ENCODE measurements around the gene ABCC8.

Gene ABCC8

DNA sequence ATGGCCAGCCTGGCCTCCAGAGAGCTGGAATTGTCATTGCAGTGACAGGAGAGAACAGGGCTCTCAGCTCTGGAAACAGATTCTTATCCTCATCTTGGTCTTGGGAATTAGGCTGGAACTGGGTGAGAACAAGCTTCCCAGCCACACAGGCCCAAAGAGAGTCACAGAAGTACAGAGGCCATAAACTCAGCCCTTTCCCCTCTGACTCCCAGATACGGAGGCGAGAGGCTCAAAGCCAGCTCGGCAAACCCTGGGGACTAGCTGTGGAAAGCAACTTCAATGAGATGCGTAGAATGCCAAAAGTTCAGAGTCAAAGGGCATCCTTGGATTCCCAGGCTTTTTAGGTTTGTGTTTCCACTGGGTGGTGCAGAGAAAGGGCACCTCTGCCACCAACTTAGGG, 14.3 kb upstream of the ABCC8 start:
- no peak for DNase-seq
- H3K4me3 ChIP-seq (ENCODE audit: insufficient read depth, low read depth, low read length, poor library complexity, severe bottlenecking): no peak overlapping the region
- H3K27me3 ChIP-seq (replicated peaks; ENCODE audit: control insufficient read depth, insufficient read depth, low read length, poor library complexity, severe bottlenecking): no peaks in the 10 kb centered on the region
- H3K4me1 ChIP-seq (ENCODE audit: control insufficient read depth, insufficient read depth, low read length, poor library complexity, severe bottlenecking): no peaks in the 10 kb centered on the region
- H3K27ac ChIP-seq (ENCODE audit: insufficient read depth, low read length, poor library complexity, severe bottlenecking): no peak overlapping the region
- H3K36me3 ChIP-seq (ENCODE audit: control insufficient read depth, insufficient read depth, low read length): no peaks in the 10 kb centered on the region
- H3K9me3 ChIP-seq (ENCODE audit: control insufficient read depth, low read length): no peaks in the 10 kb centered on the region

DNA sequence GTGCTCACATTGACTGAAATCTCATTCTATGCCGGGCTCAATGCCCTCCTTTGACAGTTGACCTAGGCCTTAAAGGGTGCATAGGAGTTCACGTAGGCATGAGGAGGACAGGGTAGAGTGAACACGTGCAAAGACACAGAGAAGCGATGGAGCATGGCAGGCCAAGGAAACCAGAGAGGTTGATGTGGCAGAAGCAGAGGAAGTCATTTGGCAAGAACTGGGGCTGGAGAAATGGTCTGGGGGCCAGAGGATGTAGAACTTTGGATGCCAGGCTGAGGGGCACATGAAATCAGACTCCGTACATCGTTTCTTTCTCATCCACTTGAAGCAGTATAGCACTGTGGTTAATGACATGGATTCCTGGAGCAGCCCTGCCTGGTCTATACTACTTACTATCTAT, 13.6 kb upstream of the ABCC8 start:
- Histone ChIP-seq H3K36me3 (ENCODE audit: control insufficient read depth, insufficient read depth, low read length) (no peaks in the 10 kb centered on the region), H3K4me3 (ENCODE audit: insufficient read depth, low read depth, low read length, poor library complexity, severe bottlenecking) (no peak overlapping the region), H3K4me1 (ENCODE audit: control insufficient read depth, insufficient read depth, low read length, poor library complexity, severe bottlenecking) (no peaks in the 10 kb centered on the region), H3K27ac (ENCODE audit: insufficient read depth, low read length, poor library complexity, severe bottlenecking) (no peak overlapping the region), H3K27me3 (replicated peaks; ENCODE audit: control insufficient read depth, insufficient read depth, low read length, poor library complexity, severe bottlenecking) (no peaks in the 10 kb centered on the region), H3K9me3 (ENCODE audit: control insufficient read depth, low read length) (no peaks in the 10 kb centered on the region)
- no peak for DNase-seq

DNA sequence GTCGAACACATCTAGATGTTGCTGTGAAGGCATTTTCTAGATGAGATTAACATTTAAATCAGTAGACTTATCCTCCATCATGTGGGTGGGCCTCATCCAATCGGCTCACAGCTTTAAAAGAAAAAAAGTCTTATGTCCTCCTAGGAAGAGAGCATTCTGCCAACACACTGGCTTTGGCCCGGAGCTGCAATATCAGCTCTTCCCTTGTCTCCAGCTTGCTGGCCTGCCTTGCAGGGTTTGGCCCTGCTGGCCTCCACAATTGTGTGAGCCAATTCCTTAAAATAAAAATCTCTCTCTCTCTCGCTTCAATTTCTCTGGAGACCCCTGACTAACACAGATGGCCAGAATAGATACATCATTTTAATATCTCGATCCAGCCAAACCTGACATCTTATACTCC, 13.1 kb upstream of the ABCC8 start:
- no peak overlapping the region for H3K27ac ChIP-seq (ENCODE audit: insufficient read depth, low read length, poor library complexity, severe bottlenecking)
- no peaks in the 10 kb centered on the region for H3K36me3 ChIP-seq (ENCODE audit: control insufficient read depth, insufficient read depth, low read length)
- H3K9me3 ChIP-seq (ENCODE audit: control insufficient read depth, low read length): no peaks in the 10 kb centered on the region
- no peaks in the 10 kb centered on the region for H3K4me1 ChIP-seq (ENCODE audit: control insufficient read depth, insufficient read depth, low read length, poor library complexity, severe bottlenecking)
- H3K4me3 ChIP-seq (ENCODE audit: insufficient read depth, low read depth, low read length, poor library complexity, severe bottlenecking): no peak overlapping the region
- no peaks in the 10 kb centered on the region for H3K27me3 ChIP-seq (replicated peaks; ENCODE audit: control insufficient read depth, insufficient read depth, low read length, poor library complexity, severe bottlenecking)
- no peak for DNase-seq

DNA sequence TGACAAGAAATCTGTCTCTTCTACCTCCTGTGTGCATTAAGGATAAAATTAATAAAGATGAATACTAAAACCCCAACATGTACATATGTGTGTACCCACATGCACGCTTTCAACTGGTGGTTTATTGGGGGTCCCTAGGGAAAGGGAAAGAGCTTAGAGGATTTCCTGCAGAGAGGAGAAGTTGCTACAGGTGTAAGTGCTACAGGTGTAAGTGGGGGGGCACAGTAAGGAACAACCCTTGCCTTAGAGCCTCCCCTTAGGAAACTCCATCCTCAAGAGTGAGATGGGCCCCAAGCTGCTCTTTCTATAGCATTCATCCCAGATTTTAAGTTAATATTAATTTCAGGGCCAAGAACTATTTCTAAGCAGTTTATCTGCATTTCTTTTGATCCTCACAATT, 11.9 kb upstream of the ABCC8 start:
- Histone ChIP-seq H3K4me3 (ENCODE audit: insufficient read depth, low read depth, low read length, poor library complexity, severe bottlenecking) (no peak overlapping the region), H3K27me3 (replicated peaks; ENCODE audit: control insufficient read depth, insufficient read depth, low read length, poor library complexity, severe bottlenecking) (no peaks in the 10 kb centered on the region), H3K9me3 (ENCODE audit: control insufficient read depth, low read length) (no peaks in the 10 kb centered on the region), H3K27ac (ENCODE audit: insufficient read depth, low read length, poor library complexity, severe bottlenecking) (no peak overlapping the region), H3K4me1 (ENCODE audit: control insufficient read depth, insufficient read depth, low read length, poor library complexity, severe bottlenecking) (no peaks in the 10 kb centered on the region), H3K36me3 (ENCODE audit: control insufficient read depth, insufficient read depth, low read length) (no peaks in the 10 kb centered on the region)
- DNase-seq: no peak

DNA sequence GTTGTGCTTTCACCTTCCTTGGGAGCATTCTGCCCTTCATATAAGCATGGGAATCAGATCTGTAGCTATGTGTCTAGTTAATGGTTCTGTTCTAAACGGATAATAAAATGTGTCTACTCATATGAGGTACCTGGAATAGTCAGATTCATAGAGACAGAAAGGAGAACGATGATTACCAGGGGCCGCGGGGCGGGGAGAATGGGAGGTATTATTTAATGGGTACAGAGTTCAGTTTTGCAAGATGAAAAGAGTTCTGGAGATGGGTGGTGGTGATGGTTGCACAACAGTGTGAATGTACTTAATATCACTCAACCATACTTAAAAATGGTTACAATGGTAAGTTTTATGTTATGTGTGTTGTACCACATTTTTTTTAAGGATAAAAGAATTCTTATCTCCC, 10.0 kb upstream of the ABCC8 start:
- Histone ChIP-seq H3K4me1 (ENCODE audit: control insufficient read depth, insufficient read depth, low read length, poor library complexity, severe bottlenecking) (no peaks in the 10 kb centered on the region), H3K27me3 (replicated peaks; ENCODE audit: control insufficient read depth, insufficient read depth, low read length, poor library complexity, severe bottlenecking) (no peaks in the 10 kb centered on the region), H3K27ac (ENCODE audit: insufficient read depth, low read length, poor library complexity, severe bottlenecking) (no peak overlapping the region), H3K9me3 (ENCODE audit: control insufficient read depth, low read length) (no peaks in the 10 kb centered on the region), H3K4me3 (ENCODE audit: insufficient read depth, low read depth, low read length, poor library complexity, severe bottlenecking) (no peak overlapping the region), H3K36me3 (ENCODE audit: control insufficient read depth, insufficient read depth, low read length) (no peaks in the 10 kb centered on the region)
- DNase-seq: no peak

DNA sequence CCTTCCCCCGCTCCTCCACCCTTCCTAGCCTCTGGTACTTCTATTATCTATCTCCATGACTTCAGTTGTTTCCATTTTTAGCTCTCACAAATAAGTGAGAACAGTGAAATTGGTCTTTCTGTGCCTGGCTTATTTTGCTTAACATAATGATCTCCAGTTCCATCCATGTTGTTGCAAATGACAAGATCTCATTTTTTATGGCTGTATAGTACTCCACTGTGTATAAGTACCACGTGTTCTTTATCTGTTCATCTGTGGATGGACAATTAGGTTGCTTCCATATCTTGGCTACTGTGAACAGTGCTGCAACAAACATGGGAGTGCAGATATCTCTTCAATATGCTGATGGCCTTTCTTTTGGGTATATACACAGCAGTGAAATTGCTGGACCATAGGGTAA, 6.9 kb upstream of the ABCC8 start:
- Histone ChIP-seq H3K27ac (ENCODE audit: insufficient read depth, low read length, poor library complexity, severe bottlenecking) (no peak overlapping the region), H3K4me3 (ENCODE audit: insufficient read depth, low read depth, low read length, poor library complexity, severe bottlenecking) (no peak overlapping the region), H3K4me1 (ENCODE audit: control insufficient read depth, insufficient read depth, low read length, poor library complexity, severe bottlenecking) (no peaks in the 10 kb centered on the region), H3K9me3 (ENCODE audit: control insufficient read depth, low read length) (no peaks in the 10 kb centered on the region), H3K27me3 (replicated peaks; ENCODE audit: control insufficient read depth, insufficient read depth, low read length, poor library complexity, severe bottlenecking) (no peaks in the 10 kb centered on the region), H3K36me3 (ENCODE audit: control insufficient read depth, insufficient read depth, low read length) (no peaks in the 10 kb centered on the region)
- no peak for DNase-seq

DNA sequence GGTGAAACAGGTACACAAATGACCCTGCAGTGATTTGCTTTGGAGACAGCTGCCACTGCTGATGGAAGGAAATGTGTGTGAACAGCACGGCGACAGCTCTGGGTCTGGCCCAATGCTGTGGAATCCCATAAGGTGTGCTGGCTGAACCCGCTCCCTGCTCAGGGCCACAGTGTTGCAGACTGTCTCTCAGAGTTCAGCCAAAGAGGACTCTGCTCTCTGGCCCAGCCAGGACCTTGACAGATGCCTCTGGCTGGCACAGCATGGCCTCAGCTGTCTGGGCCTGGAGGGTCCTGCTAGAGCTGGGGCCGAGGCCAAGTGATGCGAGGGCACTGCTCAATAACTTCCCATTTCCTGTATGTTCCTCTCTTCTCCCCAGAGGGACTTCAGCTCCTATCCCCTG, 5.3 kb upstream of the ABCC8 start:
- no peaks in the 10 kb centered on the region for H3K27me3 ChIP-seq (replicated peaks; ENCODE audit: control insufficient read depth, insufficient read depth, low read length, poor library complexity, severe bottlenecking)
- no peaks in the 10 kb centered on the region for H3K4me1 ChIP-seq (ENCODE audit: control insufficient read depth, insufficient read depth, low read length, poor library complexity, severe bottlenecking)
- H3K36me3 ChIP-seq (ENCODE audit: control insufficient read depth, insufficient read depth, low read length): no peaks in the 10 kb centered on the region
- no peak overlapping the region for H3K27ac ChIP-seq (ENCODE audit: insufficient read depth, low read length, poor library complexity, severe bottlenecking)
- no peaks in the 10 kb centered on the region for H3K9me3 ChIP-seq (ENCODE audit: control insufficient read depth, low read length)
- no peak overlapping the region for H3K4me3 ChIP-seq (ENCODE audit: insufficient read depth, low read depth, low read length, poor library complexity, severe bottlenecking)
- no peak for DNase-seq

DNA sequence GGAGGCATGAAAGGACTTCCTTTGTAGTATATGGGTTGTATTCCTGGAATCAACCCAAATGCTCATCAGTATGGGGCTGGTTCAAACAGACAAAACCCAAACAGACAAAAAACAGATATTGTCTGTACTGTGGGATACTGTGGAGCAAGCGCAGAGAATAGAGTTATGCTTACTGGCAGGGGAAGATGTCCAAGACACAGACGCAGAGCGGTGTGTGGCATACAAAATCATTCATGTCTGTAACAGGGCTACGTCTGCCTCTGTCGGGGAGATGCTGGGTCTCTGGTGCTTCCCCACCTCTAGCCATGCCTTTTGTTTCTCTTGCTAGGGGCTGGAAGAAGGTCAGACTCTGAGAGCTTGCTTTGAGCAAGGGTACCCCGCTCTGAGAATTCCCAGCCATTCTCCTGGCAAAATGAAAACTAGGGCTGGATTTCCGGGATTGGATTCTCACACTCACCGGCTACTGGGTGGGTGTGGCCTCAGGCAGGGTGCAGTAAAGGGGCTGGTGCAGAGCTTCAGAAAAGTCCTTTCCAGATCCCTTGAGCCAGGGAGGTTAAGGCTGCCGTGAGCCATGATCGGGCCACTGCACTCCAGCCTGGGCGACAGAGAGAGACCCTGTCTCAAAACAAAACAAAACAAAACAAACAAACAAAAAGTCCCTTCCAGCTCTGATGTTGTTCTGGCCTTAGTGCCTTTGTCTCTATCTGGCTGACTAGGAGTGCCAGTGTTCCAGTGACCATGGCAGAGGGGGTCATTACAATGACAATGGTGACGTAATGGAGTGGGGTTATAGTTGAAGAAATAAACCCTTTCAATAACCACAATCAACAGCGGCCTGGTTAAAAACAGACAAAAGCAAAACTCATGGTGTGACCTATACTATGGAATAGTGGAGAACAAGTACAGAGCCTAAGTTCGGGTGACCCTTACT, 2.9 kb upstream of the ABCC8 start:
- Histone ChIP-seq H3K27me3 (replicated peaks; ENCODE audit: control insufficient read depth, insufficient read depth, low read length, poor library complexity, severe bottlenecking) (no peaks in the 10 kb centered on the region), H3K27ac (ENCODE audit: insufficient read depth, low read length, poor library complexity, severe bottlenecking) (no peak overlapping the region), H3K9me3 (ENCODE audit: control insufficient read depth, low read length) (no peaks in the 10 kb centered on the region), H3K4me1 (ENCODE audit: control insufficient read depth, insufficient read depth, low read length, poor library complexity, severe bottlenecking) (no peaks in the 10 kb centered on the region), H3K4me3 (ENCODE audit: insufficient read depth, low read depth, low read length, poor library complexity, severe bottlenecking) (no peak overlapping the region), H3K36me3 (ENCODE audit: control insufficient read depth, insufficient read depth, low read length) (no peaks in the 10 kb centered on the region)
- DNase-seq: no peak

DNA sequence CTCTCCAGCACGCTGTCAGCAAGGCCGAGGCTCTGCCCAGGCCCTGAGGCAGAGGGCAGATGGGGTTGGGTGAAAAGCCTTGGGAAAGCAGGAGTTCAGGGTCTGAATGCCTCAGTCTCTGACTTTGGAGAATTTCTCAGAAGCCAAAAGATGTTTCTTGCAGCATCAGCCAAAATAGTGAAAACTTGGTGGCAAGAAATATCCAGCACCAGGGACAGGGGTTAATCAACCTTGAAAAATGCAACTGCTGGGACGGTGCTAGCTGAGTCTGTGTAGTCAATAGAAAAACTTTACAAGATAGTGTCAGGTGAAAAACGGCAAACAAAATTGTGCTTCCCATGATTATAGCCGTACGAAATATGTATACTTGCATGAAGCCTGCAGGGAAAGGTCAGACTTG, 1.4 kb upstream of the ABCC8 start:
- Histone ChIP-seq H3K27me3 (replicated peaks; ENCODE audit: control insufficient read depth, insufficient read depth, low read length, poor library complexity, severe bottlenecking) (no peaks in the 10 kb centered on the region), H3K9me3 (ENCODE audit: control insufficient read depth, low read length) (no peaks in the 10 kb centered on the region), H3K4me1 (ENCODE audit: control insufficient read depth, insufficient read depth, low read length, poor library complexity, severe bottlenecking) (no peaks in the 10 kb centered on the region), H3K4me3 (ENCODE audit: insufficient read depth, low read depth, low read length, poor library complexity, severe bottlenecking) (no peak overlapping the region), H3K27ac (ENCODE audit: insufficient read depth, low read length, poor library complexity, severe bottlenecking) (no peak overlapping the region), H3K36me3 (ENCODE audit: control insufficient read depth, insufficient read depth, low read length) (no peaks in the 10 kb centered on the region)
- DNase-seq: no peak

DNA sequence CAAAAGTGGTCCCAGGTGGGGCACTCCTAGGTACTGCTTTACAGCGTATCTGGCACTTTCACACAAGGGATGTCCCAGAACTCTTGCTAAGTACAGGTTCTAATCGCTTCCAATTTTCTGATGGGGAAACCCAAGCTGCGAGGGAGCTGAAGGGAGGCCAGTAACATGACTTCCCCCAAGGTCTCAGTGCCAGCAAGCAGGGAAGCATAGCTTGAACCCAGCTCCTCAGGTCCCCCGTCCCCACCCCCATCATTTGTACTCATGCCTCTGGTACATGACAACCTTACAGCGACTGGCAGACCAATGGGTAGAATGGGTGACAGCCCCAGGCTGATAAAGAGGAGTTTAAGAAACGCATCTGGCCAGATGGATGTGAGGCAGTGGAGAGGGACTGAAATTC, 716 bp upstream of the ABCC8 start:
- Histone ChIP-seq H3K9me3 (ENCODE audit: control insufficient read depth, low read length) (no peaks in the 10 kb centered on the region), H3K4me3 (ENCODE audit: insufficient read depth, low read depth, low read length, poor library complexity, severe bottlenecking) (no peak overlapping the region), H3K27ac (ENCODE audit: insufficient read depth, low read length, poor library complexity, severe bottlenecking) (no peak overlapping the region), H3K27me3 (replicated peaks; ENCODE audit: control insufficient read depth, insufficient read depth, low read length, poor library complexity, severe bottlenecking) (no peaks in the 10 kb centered on the region), H3K4me1 (ENCODE audit: control insufficient read depth, insufficient read depth, low read length, poor library complexity, severe bottlenecking) (no peaks in the 10 kb centered on the region), H3K36me3 (ENCODE audit: control insufficient read depth, insufficient read depth, low read length) (no peaks in the 10 kb centered on the region)
- no peak for DNase-seq
